GM21367 (cell line): Measurements from ENCODE around the gene C5AR1.
"Not testable (repeated sequence)": the region's sequence is repeated elsewhere in the genome, so short reads cannot be mapped to it uniquely, and the experiment has no call there.

Experiments
- ATAC-seq: cut with Tn5 transposase; IDR thresholded peaks from one replicate; pipeline ENCODE4 v1.9.1; 2021; ENCODE audit not compliant: unreplicated experiment

C5AR1 gene

GRCh38 chr19:47309608-47310007 is at the start of gene C5AR1:
C5AR1 (plus strand) TSS chr19:47309861; CDS start chr19:47309896, 35 bp downstream.
- ATAC-seq: no peak

- no peak for ATAC-seq
Measured at GRCh38 chr19:47260476-47260875, 49.2 kb upstream of the C5AR1 start.

- ATAC-seq: not testable (repeated sequence)
Measured at GRCh38 chr19:47261946-47262793, 47.5 kb upstream of the C5AR1 start.

- no peak for ATAC-seq
Measured at GRCh38 chr19:47264629-47265028, 45.0 kb upstream of the C5AR1 start.

GRCh38 chr19:47266401-47266941 is 43.2 kb upstream of the C5AR1 start:
- no peak for ATAC-seq

- ATAC-seq: no peak
Measured at GRCh38 chr19:47267350-47267759, 42.3 kb upstream of the C5AR1 start.

GRCh38 chr19:47268028-47268427 is 41.6 kb upstream of the C5AR1 start:
- no peak for ATAC-seq

- ATAC-seq: no peak
Measured at GRCh38 chr19:47269596-47269995, 40.1 kb upstream of the C5AR1 start.

- ATAC-seq: no peak
Measured at GRCh38 chr19:47270408-47270807, 39.3 kb upstream of the C5AR1 start.

- ATAC-seq: no peak
Measured at GRCh38 chr19:47271949-47272348, 37.7 kb upstream of the C5AR1 start.

GRCh38 chr19:47272448-47273312 is 37.0 kb upstream of the C5AR1 start:
- no peak for ATAC-seq

- ATAC-seq: peak; percentile 43
Measured at GRCh38 chr19:47273313-47274070, 36.2 kb upstream of the C5AR1 start.

GRCh38 chr19:47274071-47274890 is 35.4 kb upstream of the C5AR1 start, which contains the start of gene INAFM1:
INAFM1 (plus strand) TSS chr19:47274885; CDS start chr19:47274920, 35 bp downstream.
- ATAC-seq: peak; percentile 37

GRCh38 chr19:47274891-47275761 is 34.5 kb upstream of the C5AR1 start:
- ATAC-seq: no peak

GRCh38 chr19:47275791-47276461 is 33.7 kb upstream of the C5AR1 start:
- no peak for ATAC-seq

- not testable (repeated sequence) for ATAC-seq
Measured at GRCh38 chr19:47276513-47276912, 33.1 kb upstream of the C5AR1 start.

- ATAC-seq: no peak
Measured at GRCh38 chr19:47280183-47280797, 29.4 kb upstream of the C5AR1 start.
